ENCODE measurements around the gene GASK1A.

GASK1A gene

DNA sequence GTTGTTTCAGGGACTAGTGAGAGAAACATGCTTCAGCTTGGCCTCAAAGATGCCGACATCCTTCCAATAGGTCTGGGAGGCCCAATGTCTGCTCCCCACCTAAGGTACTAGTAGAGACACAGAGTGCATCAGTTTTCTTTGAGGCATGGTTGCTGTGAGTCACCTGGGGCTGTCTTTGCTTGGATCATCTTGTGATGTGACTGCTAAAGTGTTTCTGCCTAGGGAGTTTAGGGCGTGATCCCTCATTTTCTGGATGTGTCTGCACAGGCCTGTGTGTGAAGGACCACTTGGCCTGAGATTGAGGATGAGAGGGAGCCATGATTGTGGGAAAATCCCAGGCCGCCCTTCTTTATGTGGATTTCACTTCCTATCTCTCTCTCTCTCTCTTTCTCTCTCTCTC, 4.8 kb downstream of the GASK1A start:
- no peak for DNase-seq

DNA sequence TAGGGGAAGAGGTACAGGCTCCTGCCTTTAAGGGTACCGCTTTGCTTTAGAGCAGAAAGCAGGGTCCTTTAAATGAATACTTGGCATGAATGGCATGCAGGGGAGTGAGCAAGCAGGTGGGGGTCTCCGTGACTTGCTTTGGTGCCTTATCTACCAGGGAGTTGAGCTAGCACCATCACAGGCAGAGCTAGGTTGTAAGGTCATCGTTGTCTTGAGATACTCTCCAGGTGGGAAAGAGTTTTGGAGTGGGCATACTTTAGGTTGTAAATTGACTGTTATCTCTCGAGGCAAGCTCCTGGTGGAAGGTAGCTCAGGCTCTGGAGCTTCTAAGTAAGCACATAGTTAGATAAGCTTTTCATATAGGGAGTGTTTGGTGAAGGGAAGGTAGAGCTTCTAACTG, 5.6 kb downstream of the GASK1A start:
- DNase-seq: no peak

DNA sequence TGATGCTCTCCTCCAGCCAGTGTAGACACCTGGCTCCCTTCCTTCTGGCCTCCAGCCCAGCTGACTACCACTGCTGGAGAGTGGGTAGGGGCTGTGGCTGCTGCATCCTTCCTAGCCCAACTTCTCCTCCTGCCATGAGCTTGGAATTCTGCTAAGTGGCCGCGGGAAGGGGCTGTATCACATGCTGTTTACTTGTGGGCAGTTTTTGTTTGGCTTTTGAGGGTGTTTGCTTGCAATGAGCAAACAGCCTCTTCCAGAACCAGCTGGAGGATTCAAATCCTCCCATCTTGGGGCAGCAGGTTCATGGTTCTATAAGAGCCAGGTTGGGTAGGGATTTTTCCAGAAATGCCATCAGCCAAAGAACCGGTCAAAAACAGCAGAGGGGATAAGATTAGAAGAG, 9.0 kb downstream of the GASK1A start:
- DNase-seq: no peak

DNA sequence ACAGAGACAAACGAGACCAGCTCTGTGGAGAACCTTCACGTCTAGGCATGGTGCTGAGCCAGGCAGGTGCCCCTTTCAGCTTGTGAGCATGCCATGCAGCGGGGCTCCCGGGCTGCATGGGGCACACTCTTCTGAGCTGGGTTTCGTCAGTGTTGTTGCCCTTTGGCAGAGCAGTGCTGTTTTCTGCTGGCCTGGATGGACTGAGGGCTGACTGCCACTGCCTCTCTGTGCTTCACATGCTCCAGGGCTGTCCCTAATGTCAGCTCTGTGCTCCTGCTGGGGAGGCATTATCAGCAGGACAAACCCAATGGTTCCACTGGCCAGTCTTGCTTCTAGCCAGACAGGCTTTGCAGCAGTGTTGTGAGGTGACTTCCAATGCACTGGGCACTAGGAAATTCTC, 9.5 kb downstream of the GASK1A start:
- DNase-seq: no peak

DNA sequence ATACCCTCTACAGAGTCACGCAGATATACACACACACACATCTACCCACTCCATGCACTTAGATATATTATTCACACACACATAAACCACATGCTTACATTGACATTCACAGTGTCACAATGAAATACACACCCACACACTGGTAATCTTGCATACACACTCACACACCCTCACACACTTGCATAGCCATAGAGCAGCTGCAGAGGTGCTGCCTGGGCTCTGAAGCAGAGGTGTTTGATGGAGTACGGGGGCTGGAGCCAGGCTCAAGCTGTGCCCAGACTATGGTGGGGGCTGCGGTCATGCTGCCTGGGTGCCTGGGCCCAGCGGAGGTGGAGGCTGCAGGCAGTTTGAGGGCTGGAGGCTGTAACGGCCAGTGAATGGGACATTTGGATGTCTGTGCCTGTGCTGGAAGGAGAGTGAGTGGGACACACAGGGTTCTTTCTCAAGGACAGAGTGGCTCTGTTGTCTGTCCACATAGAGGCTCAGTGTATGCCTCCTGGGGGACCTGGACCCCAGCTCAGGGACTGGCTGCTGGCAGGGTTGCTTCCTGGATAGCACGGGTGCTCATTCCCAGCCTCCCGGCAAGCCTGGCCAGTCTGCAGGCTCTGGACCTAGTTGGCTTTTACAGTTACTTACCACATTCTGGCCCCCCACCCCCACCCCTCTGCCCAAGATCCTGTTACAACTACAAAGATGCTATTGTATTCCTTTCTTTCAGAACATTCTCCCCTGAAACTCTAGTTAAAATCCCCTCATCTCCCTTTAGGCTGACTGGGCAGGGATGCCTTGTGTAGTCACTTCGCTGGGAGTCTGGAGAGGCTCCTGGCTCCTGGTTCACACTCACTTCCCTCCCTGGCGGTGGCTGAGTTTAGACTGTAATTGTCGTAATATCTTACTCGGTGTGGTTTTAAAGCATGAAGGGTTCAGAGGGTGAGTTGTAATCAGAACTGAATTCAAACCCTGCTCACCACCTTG, 12.5 kb downstream of the GASK1A start:
- no peak for DNase-seq

DNA sequence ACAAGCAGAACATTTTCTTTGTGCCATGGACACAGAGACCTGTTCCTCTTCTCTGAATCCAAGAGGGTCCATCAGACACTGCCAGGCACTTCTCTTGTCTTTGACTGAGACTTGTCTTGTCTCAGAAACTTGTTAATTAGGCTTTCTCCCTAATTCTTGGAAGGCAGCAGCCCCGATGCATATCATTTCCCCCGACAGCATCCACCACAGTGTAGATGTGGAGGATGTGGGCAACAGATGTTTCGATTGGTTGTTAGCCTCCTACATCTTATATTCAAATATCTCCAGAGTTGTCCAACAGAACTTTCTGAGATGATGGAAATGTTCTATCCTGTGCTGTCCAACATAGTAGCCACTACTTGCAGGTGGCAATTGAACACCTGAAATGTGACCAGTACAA, 15.5 kb downstream of the GASK1A start:
- DNase-seq: no peak

DNA sequence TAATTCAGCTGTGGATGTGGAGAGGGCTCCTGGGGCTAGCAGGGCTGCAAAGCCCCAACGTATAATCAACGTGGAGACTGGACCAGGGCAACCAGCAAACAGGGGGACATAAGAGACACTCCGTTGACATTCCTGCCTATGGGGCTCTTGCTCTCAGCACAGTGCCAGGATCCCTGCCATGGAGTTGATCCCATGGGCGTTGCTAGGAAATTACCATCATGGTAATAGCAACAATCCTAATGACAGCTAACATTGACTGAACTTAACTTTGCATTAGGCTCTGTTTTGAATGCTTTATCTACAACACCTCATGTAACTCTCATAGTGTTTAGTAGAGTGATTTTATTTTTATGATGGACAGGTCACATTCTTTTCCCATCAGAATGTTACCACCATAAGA, 16.9 kb downstream of the GASK1A start:
- DNase-seq: no peak

DNA sequence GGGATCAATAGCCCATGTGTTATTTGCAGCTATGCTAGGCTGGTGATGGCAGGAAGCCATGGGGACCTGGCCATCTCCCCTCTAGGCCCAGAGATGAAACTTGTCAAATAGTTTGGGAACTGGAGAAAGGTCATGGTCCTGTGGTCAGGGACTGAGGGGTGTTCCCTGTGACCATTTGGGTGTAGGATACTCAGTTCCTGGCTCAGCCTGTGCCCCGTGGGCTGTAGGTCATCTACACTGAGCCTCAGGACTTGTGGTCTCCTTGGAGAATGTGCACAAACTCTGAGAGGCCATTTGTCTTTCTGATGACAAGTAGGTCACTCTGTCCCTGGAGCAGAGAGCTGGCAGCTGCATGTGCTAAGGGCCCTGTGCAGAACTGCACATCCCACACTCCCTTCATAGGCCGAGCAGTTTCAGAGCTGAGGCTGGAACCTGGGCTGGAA, 17.5 kb downstream of the GASK1A start:
- no peak for DNase-seq

DNA sequence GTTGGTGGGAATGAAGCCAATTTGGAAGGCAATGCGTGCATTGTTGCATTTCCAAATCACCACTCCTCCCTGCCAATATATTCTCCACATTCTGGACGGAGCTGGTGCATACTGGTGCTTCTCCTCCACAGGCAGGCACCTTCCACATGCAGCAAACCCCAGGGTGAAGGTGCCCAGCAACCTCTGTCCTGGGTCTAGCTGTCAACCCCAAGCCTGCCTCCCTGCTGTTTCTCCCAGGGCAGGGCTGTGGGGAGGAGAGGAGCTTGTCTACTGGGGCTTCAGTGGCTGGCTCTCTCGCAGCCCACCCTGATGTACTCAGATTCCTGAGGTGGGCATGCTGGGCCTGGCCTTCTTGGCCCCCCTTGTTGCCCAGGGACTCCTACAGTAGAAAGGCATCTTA, 20.1 kb downstream of the GASK1A start:
- DNase-seq: no peak

DNA sequence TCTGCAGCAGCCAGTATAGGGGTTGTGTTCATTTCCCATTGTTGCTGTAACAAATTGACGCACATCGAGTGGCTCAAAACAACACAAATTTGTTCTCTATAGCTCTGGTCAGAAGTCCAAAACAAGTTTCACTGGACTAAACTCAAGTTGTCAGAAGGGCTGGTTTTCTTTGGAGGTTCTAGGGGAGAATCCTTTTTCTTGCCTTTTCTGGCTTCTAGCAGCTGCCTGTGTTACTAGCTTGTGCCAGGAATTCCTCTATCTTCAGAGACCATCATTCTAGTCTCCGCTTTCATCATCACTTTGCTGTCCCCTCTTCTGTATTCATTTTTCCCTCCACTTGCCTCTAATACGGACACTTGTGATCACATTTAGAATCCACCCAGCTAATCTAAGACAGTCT, 20.5 kb downstream of the GASK1A start:
- DNase-seq: no peak

DNA sequence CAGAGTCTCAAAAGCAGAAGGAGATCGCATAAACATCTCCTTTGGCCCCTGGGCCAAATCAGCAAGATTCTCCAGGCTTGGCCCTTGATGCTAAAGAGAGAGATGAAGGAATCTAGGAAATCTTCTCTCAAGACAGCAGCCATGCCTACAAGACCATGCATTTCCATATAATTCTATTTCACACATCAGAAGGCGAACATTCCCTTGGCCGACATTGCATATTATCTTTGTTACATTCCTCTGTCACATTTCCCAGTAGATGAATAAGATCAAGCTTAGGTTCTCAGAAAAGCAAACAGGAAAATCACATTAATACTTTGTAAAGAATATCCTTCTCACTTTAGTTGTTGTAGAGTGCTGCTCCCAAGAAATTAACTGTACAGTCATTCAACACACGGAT, 21.3 kb downstream of the GASK1A start:
- no peak for DNase-seq

DNA sequence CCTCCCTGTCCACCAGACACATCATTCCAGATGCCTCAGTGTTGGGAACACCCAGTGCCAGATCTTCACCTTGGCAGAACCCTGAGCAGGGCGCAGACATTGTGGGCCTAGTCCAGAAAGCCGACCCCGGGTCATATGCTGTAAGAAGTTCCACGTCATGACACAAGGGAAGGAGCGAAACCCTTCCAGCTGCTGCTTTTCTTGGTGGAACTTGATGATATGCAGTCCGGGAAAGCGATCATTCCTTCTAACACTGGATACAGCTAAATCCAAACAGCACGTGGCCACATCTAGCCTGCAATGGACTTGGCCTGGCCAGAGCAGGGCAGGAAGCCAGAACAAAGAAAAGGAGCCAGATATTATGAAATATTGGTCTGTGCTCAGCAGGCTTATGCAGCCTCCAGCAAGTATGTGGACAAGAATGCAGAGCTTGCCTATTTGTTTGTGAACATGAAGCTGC, 22.0 kb downstream of the GASK1A start:
- no peak for DNase-seq

DNA sequence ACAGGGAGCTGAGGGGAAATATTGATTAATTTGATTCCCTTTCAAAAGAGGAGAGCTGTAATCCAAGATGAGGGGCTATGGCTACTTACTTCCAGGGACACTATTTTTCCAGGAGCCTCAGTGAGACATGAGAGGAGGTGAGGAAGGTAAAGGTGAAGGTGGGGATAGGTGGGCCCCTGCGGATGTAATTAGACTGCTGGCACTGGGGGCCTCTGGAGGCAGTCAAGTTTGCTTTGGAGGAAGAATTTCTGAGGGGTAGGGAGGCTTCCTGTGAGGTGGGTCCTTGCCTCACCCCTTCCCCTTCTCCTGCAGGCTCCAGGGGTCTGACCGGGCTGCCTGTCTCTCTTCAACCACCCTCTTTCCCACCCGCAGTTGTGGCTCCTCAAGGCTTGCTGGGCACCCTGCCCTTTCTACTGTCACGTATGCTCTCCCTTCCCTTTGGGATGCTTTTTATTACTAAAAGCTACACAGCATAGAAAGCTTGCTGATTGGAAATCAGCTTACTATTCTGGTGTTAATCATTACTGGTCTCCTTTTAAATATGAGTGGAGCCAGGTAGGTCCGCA, 22.5 kb downstream of the GASK1A start:
- DNase-seq: no peak

DNA sequence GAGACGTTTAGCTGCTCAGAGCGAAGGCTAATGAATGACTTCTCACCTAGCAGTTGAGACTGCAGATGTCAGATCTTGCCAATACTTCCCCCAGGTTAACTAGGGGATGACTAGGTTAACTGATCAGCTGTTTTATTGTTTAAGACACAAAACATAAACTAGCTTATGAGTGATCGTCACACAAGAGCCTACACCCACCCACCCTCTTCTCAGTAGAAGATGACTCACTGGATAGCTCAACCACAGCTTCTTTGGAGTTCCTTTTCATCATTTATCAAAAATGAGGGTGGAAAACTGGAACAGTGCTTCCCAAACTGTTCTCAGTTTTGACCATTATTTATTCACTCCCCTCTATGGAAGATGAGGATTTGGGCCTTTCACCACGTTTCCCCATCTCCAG, 25.2 kb downstream of the GASK1A start:
- no peak for DNase-seq

DNA sequence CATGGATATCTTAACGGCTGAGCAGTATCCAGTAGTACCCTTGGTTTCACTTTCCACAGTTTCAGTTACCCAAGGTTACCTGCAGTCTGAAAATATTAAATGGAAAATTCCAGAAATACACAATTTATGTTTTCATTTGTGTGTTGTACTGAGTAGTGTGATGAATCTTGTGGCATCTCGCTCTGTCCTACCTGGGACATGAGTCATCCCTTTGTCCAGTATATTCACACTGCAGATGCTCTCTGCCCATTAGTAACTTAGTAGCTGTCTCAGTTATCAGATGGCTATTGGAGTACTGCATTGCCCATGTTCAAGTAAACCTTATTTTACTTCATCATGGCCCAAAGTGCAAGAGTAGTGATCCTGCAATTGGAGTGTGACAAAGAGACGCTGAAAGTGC, 26.1 kb downstream of the GASK1A start:
- no peak for DNase-seq

DNA sequence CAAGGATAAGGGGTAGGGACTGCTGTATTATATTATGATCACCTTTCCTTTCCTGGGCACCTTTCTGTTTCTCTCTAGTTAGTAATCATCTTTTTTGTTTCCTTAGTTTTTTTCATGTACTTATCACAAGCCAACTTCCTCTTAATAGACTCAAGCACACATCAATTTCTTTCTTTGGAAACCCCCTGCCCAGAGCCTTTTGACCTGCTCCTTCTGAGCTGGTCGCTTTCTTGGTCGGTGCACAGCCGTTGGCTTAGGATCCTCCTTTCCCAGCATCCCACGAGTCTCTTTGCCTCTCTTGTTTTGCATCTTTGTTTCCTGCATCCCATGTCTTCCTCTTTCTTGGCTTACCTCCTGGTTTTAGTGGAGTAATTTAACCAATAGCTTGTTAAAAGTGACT, 26.9 kb downstream of the GASK1A start:
- no peak for DNase-seq

DNA sequence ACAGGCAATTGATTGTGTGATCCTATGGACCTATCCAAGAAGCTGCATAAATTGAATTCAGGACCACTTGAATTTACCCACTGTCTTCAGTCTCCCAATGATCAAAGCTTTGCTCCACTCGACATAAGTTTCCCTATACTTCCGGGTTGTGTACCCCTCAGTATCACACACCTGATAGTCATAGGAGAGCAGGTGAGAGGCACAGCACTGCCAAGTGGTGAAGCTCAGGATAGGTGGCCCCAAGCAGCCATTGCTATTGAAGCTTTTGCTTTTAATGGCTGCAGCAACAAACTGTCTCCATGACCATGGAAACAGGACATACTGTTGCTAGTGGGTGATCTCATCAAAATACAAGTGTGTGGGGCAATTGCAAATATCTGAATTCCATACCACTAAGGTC, 27.7 kb downstream of the GASK1A start:
- no peak for DNase-seq

DNA sequence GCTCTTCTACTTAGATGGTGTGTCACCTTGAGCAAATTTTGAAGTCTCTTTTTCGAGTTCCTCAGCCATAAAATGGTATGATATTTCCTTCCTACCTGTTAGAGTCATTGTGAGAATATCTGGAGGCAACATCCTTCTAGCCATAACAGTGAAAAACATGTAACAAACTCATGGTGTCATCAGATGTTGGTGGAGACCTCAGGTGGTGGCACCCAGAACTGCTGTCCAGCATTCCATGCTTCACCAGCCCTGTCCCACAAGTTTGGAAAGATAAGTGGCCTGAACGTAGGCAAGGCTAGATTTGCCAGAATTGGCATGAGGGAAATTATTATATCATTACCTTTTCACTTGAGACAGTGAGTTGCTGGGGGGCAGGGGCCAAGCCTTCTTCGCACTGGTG, 30.4 kb downstream of the GASK1A start:
- no peak for DNase-seq

DNA sequence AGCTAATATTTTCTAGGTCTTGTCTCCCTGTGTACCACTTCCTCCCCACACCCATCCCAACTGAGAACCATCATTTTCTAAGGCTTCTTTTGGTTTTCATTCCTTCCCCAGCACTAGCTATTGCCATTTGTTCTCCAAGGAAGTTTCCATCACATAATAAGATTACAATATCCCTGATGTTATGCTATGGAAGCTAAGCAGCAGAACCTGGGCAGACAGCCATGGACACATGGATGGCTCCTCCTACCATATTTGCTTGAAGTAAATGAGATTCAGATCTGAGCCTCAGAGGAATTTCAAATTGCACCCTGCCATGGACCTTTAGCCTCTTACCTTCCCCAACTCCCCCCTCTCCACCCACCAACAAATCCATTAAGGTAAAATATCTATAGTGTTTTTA, 31.5 kb downstream of the GASK1A start:
- DNase-seq: no peak

DNA sequence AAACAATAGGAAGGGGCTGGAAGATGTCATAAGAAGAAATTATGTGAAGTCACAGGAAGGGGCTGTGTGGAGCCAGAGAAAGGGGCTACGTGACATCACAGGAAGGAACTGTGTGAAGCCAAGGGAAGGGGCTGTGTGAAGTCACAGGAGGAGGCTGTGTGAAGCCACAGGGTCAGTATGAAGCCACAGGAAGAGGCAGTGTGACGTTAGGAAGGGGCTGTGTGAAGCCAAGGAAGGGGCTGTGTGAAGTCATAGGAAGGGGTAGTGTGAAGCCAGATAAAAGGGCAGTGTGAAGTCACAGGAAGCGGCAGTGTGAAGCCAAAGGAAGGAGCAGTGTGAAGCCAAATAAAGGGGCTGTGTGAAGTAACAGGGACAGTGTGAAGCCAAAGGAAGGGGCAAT, 32.5 kb downstream of the GASK1A start:
- no peak for DNase-seq

DNA sequence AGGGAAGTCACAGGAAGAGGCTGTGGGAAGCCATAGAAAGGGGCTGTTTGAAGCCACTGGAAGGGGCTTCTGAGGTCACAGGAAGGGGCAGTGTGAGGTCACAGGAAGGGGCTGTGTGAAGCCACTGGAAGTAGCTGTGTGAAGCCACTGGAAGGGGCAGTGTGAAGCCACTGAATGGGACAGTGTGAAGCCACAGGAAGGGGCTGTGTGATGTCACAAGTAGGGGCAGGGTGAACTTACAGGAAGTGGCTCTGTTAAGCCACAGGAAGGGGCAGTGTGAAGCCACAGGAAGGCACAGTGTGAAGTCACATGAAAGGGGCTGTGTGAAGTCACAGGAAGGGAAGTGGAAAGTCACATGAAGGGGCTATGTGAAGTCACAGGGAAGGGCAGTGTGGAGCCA, 33.1 kb downstream of the GASK1A start:
- DNase-seq: no peak

DNA sequence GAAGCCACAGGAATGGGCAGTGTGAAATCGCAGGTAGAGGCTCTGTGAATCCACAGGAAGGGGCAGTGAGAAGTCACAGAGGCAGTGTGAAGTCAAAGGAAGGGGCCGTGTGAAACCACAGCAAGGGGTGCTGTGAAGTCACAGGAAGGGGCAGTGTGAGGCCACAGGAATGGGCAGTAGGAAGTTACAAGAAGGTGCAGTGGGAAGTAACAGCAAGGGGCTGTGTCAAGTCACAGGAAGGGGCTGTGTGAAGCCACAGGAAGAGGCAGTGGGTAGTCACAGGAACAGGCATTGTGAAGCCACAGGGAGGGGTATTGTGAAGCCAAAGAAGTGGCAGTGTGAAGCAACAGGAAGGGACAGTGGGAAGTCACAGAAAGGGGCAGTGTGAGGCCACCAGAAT, 34.1 kb downstream of the GASK1A start:
- DNase-seq: no peak

DNA sequence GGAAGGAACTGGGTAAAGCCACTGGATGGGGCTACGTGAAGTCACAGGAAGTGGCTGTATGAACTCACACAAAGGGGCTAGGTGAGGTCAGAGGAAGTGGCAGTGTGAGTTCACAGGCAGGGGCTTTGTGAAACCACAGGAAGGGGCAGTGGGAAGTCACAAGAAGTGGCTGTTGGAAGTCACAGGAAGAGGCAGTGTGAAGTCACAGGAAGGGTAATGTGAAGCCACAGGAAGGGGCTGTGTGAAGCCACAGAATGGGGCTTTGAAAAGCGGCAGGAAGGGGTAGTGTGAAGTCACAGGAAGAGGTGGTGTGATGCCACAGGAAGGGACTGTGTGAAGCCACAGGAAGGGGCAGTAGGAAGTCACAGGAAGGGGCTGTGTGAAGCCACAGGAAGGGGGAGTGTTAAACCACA, 34.6 kb downstream of the GASK1A start:
- no peak for DNase-seq

DNA sequence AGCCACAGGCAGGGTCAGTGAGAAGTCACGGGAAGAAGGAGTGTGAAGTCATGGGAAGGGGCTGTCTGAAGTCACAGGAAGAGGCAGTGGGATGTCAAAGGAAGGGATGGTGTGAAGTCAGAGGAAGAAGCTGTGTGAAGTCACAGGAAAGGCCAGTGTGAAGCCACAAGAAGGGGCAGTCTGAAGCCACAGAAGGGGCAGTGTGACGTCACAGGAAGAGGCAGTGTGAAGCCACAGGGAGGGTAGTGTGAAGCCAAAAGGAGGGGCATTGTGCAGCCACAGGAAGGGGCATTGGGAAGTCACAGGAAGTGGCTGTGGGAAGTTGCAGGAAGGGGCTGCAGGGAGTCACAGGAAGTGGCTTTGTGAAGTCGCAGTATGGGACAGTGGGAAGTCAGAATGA, 35.1 kb downstream of the GASK1A start:
- DNase-seq: no peak

DNA sequence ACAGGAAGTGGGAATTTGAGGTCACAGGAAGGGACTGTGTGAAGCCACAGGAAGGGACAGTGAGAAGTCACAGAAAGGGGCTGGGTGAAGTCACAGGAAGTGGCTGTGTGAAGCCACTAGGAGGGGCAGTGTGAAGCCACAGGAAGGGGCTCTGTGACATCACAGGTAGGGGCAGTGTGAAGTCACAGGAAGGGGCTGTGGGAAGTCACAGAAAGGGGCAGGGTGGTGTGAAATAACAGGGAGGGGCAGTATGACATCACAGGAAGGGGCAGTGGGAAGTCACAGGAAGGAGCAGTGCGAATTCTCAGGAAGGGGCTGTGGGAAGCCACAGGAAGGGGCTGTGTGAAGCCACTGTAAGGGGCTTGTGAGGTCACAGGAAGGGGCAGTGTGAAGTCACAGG, 35.8 kb downstream of the GASK1A start:
- DNase-seq: no peak
